SK-N-SH treated with all-trans-retinoic acid at 6 μM for 48 hours (cell line): Measurements from ENCODE around the gene B4GALT2.

Experiments
- ISL1 ChIP-seq: fragments of 250-450 bp; sonication (Bioruptor Pico); IDR thresholded peaks from 2 replicates; pipeline ENCODE4 v2.1.2; 2022; ENCODE audit warnings: mild to moderate bottlenecking, moderate library complexity
- OSR1 ChIP-seq: fragments of 250-450 bp; sonication (Bioruptor Pico); IDR thresholded peaks from 2 replicates; pipeline ENCODE4 v1.8.0; 2022; ENCODE audit warnings: moderate library complexity, mild to moderate bottlenecking, inconsistent platforms
- RARB ChIP-seq: fragments of 250-450 bp; sonication (Bioruptor Pico); IDR thresholded peaks from 2 replicates; pipeline ENCODE4 v1.8.0; 2021; ENCODE audit warnings: mild to moderate bottlenecking, moderate library complexity
- ZFP3 ChIP-seq: fragments of 250-450 bp; sonication (Bioruptor Pico); IDR thresholded peaks from 2 replicates; pipeline ENCODE4 v1.5.0; 2020; ENCODE audit warnings: mild to moderate bottlenecking, moderate library complexity
- ZFP30 ChIP-seq: fragments of 450-650 bp; formaldehyde crosslinking; IDR thresholded peaks from 2 replicates; pipeline ENCODE4 v1.5.0; 2022; ENCODE audit warnings: mild to moderate bottlenecking, moderate library complexity
- TF ChIP-seq, protein P1 (sequence below): fragments of 250-450 bp; sonication (Bioruptor Pico); IDR thresholded peaks from 2 replicates; pipeline ENCODE4 v1.5.1; 2020; ENCODE audit warnings: low read depth, mild to moderate bottlenecking, moderate library complexity
- TF ChIP-seq, protein P2 (sequence below): fragments of 250-450 bp; sonication (Bioruptor Pico); IDR thresholded peaks from 2 replicates; pipeline ENCODE4 v1.5.1; 2021; ENCODE audit warnings: mild to moderate bottlenecking, moderate library complexity
- TF ChIP-seq, protein P3 (sequence below): fragments of 250-450 bp; sonication (Bioruptor Pico); IDR thresholded peaks from 2 replicates; pipeline ENCODE4 v1.8.0; 2020; ENCODE audit warnings: mild to moderate bottlenecking, moderate library complexity, borderline replicate concordance

DNA sequence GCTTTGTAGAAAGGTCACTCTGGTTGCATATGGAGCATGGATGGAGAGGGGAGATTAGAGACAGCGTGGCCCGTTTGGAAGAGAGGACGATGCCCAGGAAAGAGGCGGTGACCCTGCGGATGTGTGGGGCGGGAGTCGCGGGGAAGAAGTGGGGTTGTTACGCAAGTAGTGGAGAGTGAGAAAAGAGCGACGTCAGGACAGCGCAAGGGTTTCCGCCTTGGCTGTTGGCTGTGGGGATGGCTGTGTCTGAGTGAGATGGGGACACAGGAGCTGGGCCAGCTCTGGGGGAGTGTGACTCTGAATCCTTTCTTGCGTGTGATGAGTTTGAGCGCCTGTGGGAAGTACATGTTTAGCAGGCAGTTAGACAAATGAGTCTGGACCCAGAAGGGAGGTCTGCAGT lies 3.8 kb downstream of the B4GALT2 start:
- TF ChIP-seq, protein P1, sequence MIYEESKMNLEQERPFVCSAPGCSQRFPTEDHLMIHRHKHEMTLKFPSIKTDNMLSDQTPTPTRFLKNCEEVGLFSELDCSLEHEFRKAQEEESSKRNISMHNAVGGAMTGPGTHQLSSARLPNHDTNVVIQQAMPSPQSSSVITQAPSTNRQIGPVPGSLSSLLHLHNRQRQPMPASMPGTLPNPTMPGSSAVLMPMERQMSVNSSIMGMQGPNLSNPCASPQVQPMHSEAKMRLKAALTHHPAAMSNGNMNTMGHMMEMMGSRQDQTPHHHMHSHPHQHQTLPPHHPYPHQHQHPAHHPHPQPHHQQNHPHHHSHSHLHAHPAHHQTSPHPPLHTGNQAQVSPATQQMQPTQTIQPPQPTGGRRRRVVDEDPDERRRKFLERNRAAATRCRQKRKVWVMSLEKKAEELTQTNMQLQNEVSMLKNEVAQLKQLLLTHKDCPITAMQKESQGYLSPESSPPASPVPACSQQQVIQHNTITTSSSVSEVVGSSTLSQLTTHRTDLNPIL (CRISPR knock-in tag), result no peak
- TF ChIP-seq, protein P2, sequence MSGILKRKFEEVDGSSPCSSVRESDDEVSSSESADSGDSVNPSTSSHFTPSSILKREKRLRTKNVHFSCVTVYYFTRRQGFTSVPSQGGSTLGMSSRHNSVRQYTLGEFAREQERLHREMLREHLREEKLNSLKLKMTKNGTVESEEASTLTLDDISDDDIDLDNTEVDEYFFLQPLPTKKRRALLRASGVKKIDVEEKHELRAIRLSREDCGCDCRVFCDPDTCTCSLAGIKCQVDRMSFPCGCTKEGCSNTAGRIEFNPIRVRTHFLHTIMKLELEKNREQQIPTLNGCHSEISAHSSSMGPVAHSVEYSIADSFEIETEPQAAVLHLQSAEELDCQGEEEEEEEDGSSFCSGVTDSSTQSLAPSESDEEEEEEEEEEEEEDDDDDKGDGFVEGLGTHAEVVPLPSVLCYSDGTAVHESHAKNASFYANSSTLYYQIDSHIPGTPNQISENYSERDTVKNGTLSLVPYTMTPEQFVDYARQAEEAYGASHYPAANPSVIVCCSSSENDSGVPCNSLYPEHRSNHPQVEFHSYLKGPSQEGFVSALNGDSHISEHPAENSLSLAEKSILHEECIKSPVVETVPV, result no peak
- no peak for TF ChIP-seq OSR1 (CRISPR knock-in tag)
- no peak for TF ChIP-seq RARB (CRISPR knock-in tag)
- no peak for TF ChIP-seq ZFP30 (CRISPR knock-in tag)
- TF ChIP-seq, protein P3, sequence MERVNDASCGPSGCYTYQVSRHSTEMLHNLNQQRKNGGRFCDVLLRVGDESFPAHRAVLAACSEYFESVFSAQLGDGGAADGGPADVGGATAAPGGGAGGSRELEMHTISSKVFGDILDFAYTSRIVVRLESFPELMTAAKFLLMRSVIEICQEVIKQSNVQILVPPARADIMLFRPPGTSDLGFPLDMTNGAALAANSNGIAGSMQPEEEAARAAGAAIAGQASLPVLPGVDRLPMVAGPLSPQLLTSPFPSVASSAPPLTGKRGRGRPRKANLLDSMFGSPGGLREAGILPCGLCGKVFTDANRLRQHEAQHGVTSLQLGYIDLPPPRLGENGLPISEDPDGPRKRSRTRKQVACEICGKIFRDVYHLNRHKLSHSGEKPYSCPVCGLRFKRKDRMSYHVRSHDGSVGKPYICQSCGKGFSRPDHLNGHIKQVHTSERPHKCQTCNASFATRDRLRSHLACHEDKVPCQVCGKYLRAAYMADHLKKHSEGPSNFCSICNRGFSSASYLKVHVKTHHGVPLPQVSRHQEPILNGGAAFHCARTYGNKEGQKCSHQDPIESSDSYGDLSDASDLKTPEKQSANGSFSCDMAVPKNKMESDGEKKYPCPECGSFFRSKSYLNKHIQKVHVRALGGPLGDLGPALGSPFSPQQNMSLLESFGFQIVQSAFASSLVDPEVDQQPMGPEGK (CRISPR knock-in tag), result no peak
- TF ChIP-seq ZFP3 (CRISPR knock-in tag), result no peak
- TF ChIP-seq ISL1 (CRISPR knock-in tag), result no peak
